ENCODE results near the gene MRPS23. TPM values are rescaled to one million over a fixed set of nuclear protein-coding genes. Genes with fewer than 3 reads are reported as not detected.

Gene MRPS23
- total and polyA plus RNA-seq, 2 of the 13 experiments (the other 11 are each of a cell fraction or from before 2014, with no cell fraction given), result 63.2 to 181 TPM

DNA sequence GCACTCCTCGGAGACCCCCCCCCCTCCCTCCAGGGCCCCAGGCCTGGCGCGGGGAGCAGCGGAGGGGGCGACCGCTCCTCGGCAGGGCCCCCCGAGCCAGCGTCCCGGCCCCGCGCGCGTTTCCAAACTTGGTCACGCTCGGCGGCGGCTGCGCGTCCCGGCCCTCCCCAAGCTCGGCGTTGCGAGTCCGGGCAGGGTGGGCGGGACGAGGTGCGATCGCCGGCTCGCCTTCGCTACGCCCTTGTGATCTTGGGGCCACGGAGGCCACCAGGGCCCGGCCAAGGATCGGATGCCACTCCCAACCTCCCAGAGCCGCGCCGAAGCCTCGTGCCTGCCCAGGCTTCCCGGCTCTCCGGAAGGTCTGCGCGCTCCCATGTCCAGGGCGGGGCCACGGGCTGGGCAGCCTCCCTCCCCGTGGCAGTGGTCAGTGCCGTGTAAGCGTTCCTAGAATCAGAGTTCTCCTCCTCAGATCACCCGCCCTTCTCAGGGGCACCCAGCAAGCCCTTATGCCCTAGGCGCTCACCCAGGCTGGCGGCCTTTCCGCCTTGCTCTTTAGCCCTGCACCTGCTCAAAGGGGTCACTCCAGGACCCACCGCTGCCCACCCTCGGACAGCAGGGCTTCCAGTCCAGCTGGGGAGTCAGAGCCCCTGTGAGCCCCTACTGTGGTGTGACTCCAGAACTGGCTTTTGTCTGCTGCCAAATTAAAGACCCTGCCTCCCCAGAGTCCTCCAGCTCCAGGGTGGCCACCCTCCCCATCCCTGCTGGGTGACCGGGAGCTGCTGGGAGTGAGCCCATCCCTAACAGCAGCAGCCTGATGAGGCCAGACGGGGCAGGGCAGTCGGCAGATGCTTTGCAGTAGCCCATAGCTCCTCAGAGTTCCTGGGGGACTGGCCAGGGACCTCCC is 12.2 kb upstream of the MRPS23 start (continued):
- TF ChIP-seq, protein P1, sequence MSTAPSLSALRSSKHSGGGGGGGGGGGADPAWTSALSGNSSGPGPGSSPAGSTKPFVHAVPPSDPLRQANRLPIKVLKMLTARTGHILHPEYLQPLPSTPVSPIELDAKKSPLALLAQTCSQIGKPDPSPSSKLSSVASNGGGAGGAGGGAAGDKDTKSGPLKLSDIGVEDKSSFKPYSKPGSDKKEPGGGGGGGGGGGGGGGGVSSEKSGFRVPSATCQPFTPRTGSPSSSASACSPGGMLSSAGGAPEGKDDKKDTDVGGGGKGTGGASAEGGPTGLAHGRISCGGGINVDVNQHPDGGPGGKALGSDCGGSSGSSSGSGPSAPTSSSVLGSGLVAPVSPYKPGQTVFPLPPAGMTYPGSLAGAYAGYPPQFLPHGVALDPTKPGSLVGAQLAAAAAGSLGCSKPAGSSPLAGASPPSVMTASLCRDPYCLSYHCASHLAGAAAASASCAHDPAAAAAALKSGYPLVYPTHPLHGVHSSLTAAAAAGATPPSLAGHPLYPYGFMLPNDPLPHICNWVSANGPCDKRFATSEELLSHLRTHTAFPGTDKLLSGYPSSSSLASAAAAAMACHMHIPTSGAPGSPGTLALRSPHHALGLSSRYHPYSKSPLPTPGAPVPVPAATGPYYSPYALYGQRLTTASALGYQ (CRISPR knock-in tag; IDR thresholded peaks at IDR 0.05), result peak; percentile 71; the same call in 1 of the 2 replicates
- TF ChIP-seq, protein P2, sequence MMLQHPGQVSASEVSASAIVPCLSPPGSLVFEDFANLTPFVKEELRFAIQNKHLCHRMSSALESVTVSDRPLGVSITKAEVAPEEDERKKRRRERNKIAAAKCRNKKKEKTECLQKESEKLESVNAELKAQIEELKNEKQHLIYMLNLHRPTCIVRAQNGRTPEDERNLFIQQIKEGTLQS (CRISPR knock-in tag; IDR thresholded peaks at IDR 0.05), result peak; percentile 54; the same call in 1 of the 2 replicates
- TF ChIP-seq RBAK (CRISPR knock-in tag; IDR thresholded peaks at IDR 0.05), result no peak
- TF ChIP-seq, protein P3, sequence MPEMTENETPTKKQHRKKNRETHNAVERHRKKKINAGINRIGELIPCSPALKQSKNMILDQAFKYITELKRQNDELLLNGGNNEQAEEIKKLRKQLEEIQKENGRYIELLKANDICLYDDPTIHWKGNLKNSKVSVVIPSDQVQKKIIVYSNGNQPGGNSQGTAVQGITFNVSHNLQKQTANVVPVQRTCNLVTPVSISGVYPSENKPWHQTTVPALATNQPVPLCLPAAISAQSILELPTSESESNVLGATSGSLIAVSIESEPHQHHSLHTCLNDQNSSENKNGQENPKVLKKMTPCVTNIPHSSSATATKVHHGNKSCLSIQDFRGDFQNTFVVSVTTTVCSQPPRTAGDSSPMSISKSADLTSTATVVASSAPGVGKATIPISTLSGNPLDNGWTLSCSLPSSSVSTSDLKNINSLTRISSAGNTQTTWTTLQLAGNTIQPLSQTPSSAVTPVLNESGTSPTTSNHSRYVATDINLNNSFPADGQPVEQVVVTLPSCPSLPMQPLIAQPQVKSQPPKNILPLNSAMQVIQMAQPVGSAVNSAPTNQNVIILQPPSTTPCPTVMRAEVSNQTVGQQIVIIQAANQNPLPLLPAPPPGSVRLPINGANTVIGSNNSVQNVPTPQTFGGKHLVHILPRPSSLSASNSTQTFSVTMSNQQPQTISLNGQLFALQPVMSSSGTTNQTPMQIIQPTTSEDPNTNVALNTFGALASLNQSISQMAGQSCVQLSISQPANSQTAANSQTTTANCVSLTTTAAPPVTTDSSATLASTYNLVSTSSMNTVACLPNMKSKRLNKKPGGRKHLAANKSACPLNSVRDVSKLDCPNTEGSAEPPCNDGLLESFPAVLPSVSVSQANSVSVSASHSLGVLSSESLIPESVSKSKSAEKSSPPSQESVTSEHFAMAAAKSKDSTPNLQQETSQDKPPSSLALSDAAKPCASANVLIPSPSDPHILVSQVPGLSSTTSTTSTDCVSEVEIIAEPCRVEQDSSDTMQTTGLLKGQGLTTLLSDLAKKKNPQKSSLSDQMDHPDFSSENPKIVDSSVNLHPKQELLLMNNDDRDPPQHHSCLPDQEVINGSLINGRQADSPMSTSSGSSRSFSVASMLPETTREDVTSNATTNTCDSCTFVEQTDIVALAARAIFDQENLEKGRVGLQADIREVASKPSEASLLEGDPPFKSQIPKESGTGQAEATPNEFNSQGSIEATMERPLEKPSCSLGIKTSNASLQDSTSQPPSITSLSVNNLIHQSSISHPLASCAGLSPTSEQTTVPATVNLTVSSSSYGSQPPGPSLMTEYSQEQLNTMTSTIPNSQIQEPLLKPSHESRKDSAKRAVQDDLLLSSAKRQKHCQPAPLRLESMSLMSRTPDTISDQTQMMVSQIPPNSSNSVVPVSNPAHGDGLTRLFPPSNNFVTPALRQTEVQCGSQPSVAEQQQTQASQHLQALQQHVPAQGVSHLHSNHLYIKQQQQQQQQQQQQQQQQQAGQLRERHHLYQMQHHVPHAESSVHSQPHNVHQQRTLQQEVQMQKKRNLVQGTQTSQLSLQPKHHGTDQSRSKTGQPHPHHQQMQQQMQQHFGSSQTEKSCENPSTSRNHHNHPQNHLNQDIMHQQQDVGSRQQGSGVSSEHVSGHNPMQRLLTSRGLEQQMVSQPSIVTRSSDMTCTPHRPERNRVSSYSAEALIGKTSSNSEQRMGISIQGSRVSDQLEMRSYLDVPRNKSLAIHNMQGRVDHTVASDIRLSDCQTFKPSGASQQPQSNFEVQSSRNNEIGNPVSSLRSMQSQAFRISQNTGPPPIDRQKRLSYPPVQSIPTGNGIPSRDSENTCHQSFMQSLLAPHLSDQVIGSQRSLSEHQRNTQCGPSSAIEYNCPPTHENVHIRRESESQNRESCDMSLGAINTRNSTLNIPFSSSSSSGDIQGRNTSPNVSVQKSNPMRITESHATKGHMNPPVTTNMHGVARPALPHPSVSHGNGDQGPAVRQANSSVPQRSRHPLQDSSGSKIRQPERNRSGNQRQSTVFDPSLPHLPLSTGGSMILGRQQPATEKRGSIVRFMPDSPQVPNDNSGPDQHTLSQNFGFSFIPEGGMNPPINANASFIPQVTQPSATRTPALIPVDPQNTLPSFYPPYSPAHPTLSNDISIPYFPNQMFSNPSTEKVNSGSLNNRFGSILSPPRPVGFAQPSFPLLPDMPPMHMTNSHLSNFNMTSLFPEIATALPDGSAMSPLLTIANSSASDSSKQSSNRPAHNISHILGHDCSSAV (CRISPR knock-in tag; IDR thresholded peaks at IDR 0.05; ENCODE audit: borderline replicate concordance), result peak; percentile 49; the same call in 1 of the 2 replicates
- 0 out of 2 replicates have a peak, but pooled peaks have one; percentile 53 for TF ChIP-seq ZNF549 (CRISPR knock-in tag; IDR thresholded peaks at IDR 0.05)
- peak; percentile 45; the same call in 1 of the 2 replicates for TF ChIP-seq JUN (CRISPR knock-in tag; IDR thresholded peaks at IDR 0.05)
- TF ChIP-seq, protein P4, sequence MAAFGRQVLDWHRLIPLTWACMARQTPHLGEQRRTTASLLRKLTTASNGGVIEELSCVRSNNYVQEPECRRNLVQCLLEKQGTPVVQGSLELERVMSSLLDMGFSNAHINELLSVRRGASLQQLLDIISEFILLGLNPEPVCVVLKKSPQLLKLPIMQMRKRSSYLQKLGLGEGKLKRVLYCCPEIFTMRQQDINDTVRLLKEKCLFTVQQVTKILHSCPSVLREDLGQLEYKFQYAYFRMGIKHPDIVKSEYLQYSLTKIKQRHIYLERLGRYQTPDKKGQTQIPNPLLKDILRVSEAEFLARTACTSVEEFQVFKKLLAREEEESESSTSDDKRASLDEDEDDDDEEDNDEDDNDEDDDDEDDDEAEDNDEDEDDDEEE (CRISPR knock-in tag; IDR thresholded peaks at IDR 0.05), result peak; percentile 47
- TF ChIP-seq ZSCAN9 (CRISPR knock-in tag; IDR thresholded peaks at IDR 0.05; ENCODE audit: borderline replicate concordance), result peak; percentile 87
- peak; percentile 86; the same call in 1 of the 2 replicates for TF ChIP-seq ZNF230 (CRISPR knock-in tag; IDR thresholded peaks at IDR 0.05)
- TF ChIP-seq ZNF839 (CRISPR knock-in tag; IDR thresholded peaks at IDR 0.05; ENCODE audit: borderline replicate concordance), result no peak
- TF ChIP-seq, protein P5, sequence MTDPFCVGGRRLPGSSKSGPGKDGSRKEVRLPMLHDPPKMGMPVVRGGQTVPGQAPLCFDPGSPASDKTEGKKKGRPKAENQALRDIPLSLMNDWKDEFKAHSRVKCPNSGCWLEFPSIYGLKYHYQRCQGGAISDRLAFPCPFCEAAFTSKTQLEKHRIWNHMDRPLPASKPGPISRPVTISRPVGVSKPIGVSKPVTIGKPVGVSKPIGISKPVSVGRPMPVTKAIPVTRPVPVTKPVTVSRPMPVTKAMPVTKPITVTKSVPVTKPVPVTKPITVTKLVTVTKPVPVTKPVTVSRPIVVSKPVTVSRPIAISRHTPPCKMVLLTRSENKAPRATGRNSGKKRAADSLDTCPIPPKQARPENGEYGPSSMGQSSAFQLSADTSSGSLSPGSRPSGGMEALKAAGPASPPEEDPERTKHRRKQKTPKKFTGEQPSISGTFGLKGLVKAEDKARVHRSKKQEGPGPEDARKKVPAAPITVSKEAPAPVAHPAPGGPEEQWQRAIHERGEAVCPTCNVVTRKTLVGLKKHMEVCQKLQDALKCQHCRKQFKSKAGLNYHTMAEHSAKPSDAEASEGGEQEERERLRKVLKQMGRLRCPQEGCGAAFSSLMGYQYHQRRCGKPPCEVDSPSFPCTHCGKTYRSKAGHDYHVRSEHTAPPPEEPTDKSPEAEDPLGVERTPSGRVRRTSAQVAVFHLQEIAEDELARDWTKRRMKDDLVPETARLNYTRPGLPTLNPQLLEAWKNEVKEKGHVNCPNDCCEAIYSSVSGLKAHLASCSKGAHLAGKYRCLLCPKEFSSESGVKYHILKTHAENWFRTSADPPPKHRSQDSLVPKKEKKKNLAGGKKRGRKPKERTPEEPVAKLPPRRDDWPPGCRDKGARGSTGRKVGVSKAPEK (CRISPR knock-in tag; IDR thresholded peaks at IDR 0.05; ENCODE audit: borderline replicate concordance), result no peak; the same call in 1 of the 2 replicates
- TF ChIP-seq ZSCAN21 (CRISPR knock-in tag; IDR thresholded peaks at IDR 0.05; ENCODE audit: borderline replicate concordance), result peak; percentile 70

All from HepG2 (cell line).